ENCODE data around the gene NKAIN2.

Gene NKAIN2

DNA sequence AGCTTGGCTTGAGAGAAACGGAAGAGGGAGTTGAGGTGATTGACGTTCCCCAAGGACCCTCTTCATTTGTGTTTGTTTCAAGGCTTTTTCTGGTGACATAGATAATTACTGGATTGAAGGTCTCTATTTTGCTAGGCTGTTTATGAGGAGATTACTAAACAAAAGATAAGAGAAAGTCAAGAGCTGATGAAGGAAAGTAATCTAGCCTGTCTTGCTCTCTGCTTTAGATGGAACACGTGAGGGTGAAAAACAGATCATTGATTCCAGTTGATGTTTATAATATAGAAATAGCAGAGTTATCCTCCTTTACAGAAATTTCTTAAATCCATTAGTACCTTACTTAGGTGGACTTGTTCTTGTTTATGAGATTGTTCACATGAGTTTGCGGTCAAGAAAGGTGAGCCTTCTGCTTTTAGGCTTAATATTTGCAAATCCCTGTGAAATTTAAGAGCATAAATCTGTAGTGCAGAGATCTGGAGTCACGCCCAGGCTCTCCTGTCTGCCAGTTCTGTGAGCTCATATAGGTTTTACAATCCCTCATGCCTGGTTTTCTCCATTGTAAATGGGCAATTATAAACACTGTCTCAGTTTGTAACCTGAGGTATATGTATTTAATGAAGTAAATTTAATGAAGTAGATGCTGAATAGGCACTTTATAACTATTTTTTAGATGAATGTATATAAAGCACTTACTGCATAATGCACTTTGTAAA is 272.8 kb downstream of the NKAIN2 start:
- H3K27me3 ChIP-seq (ENCODE audit: control insufficient read depth in 3 of 3, insufficient read depth in 3 of 3, low read depth in 1 of 3, low read length in 3 of 3): no peaks in the 10 kb centered on the region
- H3K4me3 ChIP-seq (ENCODE audit: low read length in 2 of 2): no peak overlapping the region
- H3K79me1 ChIP-seq (ENCODE audit: low read depth, low read length): no peaks in the 10 kb centered on the region
- H2BK15ac ChIP-seq (ENCODE audit: low read length): no peak overlapping the region
- no peak overlapping the region for H3K4me2 ChIP-seq (ENCODE audit: insufficient read depth, low read length, poor library complexity, severe bottlenecking)
- H3K9ac ChIP-seq (ENCODE audit: low read depth, low read length, poor library complexity): no peak overlapping the region
- no peak overlapping the region for H3K23ac ChIP-seq (ENCODE audit: low read depth, low read length, poor library complexity)
- H2BK12ac ChIP-seq (ENCODE audit: low read length): no peak overlapping the region
- no peak overlapping the region for H3K4ac ChIP-seq (ENCODE audit: low read length)
- no peak overlapping the region for H2AFZ ChIP-seq (ENCODE audit: low read length)
- H3K27ac ChIP-seq (replicated peaks; ENCODE audit: low read length): no peak overlapping the region
- H3K4me1 ChIP-seq (ENCODE audit: control insufficient read depth in 2 of 2, insufficient read depth in 1 of 2, low read depth in 1 of 2, low read length in 2 of 2): peaks cover 0 to 9% of the 10 kb centered on the region in 2 donors
- H3K36me3 ChIP-seq (replicated peaks in 1 of 2; ENCODE audit: control insufficient read depth in 2 of 2, insufficient read depth in 2 of 2, low read length in 2 of 2): no peaks in the 10 kb centered on the region
- H3K9me3 ChIP-seq (replicated peaks in 1 of 2; ENCODE audit: control insufficient read depth in 2 of 2, insufficient read depth in 1 of 2, low read depth in 1 of 2, low read length in 2 of 2): peaks cover 0 to 4% of the 10 kb centered on the region in 2 donors
- H2BK120ac ChIP-seq (ENCODE audit: low read depth, low read length): no peak overlapping the region
- no peak for DNase-seq (ENCODE audit: low spot score)
- no peak overlapping the region for H2AK5ac ChIP-seq (ENCODE audit: low read depth, low read length)
- no peak overlapping the region for H3K14ac ChIP-seq (ENCODE audit: low read length)
- no peak overlapping the region for H2BK5ac ChIP-seq (ENCODE audit: low read length)
- WGBS, 2 donors (ENCODE audit: extremely low coverage in 2 of 2, insufficient read length in 2 of 2, insufficient replicate concordance in 1 of 2): no CpG with 5 or more reads among the region's 5 CpGs
- H4K91ac ChIP-seq (ENCODE audit: low read depth, low read length, poor library complexity): no peak overlapping the region
- no peak overlapping the region for H4K8ac ChIP-seq (ENCODE audit: low read depth, low read length)
- no peak overlapping the region for H3K18ac ChIP-seq (ENCODE audit: low read length)

DNA sequence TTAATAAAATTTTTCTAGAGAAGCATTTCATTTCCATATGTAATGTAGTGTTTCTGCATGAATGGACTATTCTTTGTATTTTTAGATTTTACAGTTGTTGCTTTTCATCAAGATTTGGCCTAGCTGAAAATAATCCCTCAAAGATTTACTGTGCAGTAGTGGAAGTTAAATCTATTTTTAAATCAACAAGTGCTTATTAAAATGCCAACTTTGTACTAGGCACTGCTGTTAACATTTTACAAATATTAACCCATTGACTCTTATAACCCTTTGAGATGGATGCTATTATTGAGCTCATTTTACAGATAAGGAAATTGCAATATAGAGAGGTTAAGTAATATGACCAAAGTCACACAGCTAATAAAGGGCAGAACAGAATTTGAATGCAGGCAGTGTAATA is 274.5 kb downstream of the NKAIN2 start:
- DNase-seq (ENCODE audit: low spot score): no peak

DNA sequence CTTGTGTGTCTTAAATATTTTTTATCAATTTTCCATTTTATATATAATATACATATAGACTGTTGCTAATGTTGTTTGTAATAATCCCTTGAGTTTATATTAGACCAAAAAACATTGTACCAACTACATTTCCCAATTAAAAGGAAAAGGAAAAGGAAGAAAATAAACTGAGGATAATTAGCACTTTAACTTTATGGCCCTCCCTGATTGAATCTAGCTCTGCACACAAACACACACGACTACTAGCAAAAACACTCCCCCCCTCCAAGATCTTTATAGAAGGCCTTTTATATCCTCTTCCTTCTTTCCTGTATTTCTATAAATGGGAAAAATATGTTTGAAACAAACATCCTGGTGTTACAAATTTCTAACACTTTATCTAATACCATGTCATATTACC is 276.8 kb downstream of the NKAIN2 start:
- Histone ChIP-seq H3K27me3 (ENCODE audit: control insufficient read depth in 3 of 3, insufficient read depth in 3 of 3, low read depth in 1 of 3, low read length in 3 of 3) (no peaks in the 10 kb centered on the region), H2BK120ac (ENCODE audit: low read depth, low read length) (no peak overlapping the region), H4K8ac (ENCODE audit: low read depth, low read length) (no peak overlapping the region), H3K9me3 (replicated peaks in 1 of 2; ENCODE audit: control insufficient read depth in 2 of 2, insufficient read depth in 1 of 2, low read depth in 1 of 2, low read length in 2 of 2) (no peaks in the 10 kb centered on the region), H3K18ac (ENCODE audit: low read length) (no peak overlapping the region), H2BK5ac (ENCODE audit: low read length) (no peak overlapping the region), H3K36me3 (replicated peaks in 1 of 2; ENCODE audit: control insufficient read depth in 2 of 2, insufficient read depth in 2 of 2, low read length in 2 of 2) (no peaks in the 10 kb centered on the region), H4K91ac (ENCODE audit: low read depth, low read length, poor library complexity) (no peak overlapping the region), H3K79me1 (ENCODE audit: low read depth, low read length) (no peaks in the 10 kb centered on the region), H3K4me1 (ENCODE audit: control insufficient read depth in 2 of 2, insufficient read depth in 1 of 2, low read depth in 1 of 2, low read length in 2 of 2) (peaks cover 0 to 3% of the 10 kb centered on the region in 2 donors), H2AFZ (ENCODE audit: low read length) (no peak overlapping the region), H2BK12ac (ENCODE audit: low read length) (no peak overlapping the region), H2AK5ac (ENCODE audit: low read depth, low read length) (no peak overlapping the region), H3K23ac (ENCODE audit: low read depth, low read length, poor library complexity) (no peak overlapping the region), H3K14ac (ENCODE audit: low read length) (no peak overlapping the region), H3K4me3 (ENCODE audit: low read length in 2 of 2) (no peak overlapping the region), H3K4me2 (ENCODE audit: insufficient read depth, low read length, poor library complexity, severe bottlenecking) (no peak overlapping the region), H2BK15ac (ENCODE audit: low read length) (no peak overlapping the region), H3K9ac (ENCODE audit: low read depth, low read length, poor library complexity) (no peak overlapping the region), H3K27ac (replicated peaks; ENCODE audit: low read length) (no peak overlapping the region), H3K4ac (ENCODE audit: low read length) (no peak overlapping the region)
- DNase-seq (ENCODE audit: low spot score): no peak
- no CpG with 5 or more reads among the region's 1 CpG for WGBS, 2 donors (ENCODE audit: extremely low coverage in 2 of 2, insufficient read length in 2 of 2, insufficient replicate concordance in 1 of 2)

More for the DNA sequence above, 274.5 kb downstream of the NKAIN2 start:
- H2BK12ac ChIP-seq (ENCODE audit: low read length): no peak overlapping the region
- no peak overlapping the region for H3K18ac ChIP-seq (ENCODE audit: low read length)
- H3K79me1 ChIP-seq (ENCODE audit: low read depth, low read length): no peaks in the 10 kb centered on the region
- H2BK120ac ChIP-seq (ENCODE audit: low read depth, low read length): no peak overlapping the region
- H3K9me3 ChIP-seq (replicated peaks in 1 of 2; ENCODE audit: control insufficient read depth in 2 of 2, insufficient read depth in 1 of 2, low read depth in 1 of 2, low read length in 2 of 2): no peaks in the 10 kb centered on the region
- H3K4me3 ChIP-seq (ENCODE audit: low read length in 2 of 2): no peak overlapping the region
- H3K4ac ChIP-seq (ENCODE audit: low read length): no peak overlapping the region
- no peak overlapping the region for H4K8ac ChIP-seq (ENCODE audit: low read depth, low read length)
- H2BK5ac ChIP-seq (ENCODE audit: low read length): no peak overlapping the region
- H3K14ac ChIP-seq (ENCODE audit: low read length): no peak overlapping the region
- H2AFZ ChIP-seq (ENCODE audit: low read length): no peak overlapping the region
- H3K4me1 ChIP-seq (ENCODE audit: control insufficient read depth in 2 of 2, insufficient read depth in 1 of 2, low read depth in 1 of 2, low read length in 2 of 2): peaks cover 0 to 9% of the 10 kb centered on the region in 2 donors
- no peak overlapping the region for H3K9ac ChIP-seq (ENCODE audit: low read depth, low read length, poor library complexity)
- H2BK15ac ChIP-seq (ENCODE audit: low read length): no peak overlapping the region
- no peaks in the 10 kb centered on the region for H3K36me3 ChIP-seq (replicated peaks in 1 of 2; ENCODE audit: control insufficient read depth in 2 of 2, insufficient read depth in 2 of 2, low read length in 2 of 2)
- H3K27me3 ChIP-seq (ENCODE audit: control insufficient read depth in 3 of 3, insufficient read depth in 3 of 3, low read depth in 1 of 3, low read length in 3 of 3): no peaks in the 10 kb centered on the region
- no peak overlapping the region for H3K4me2 ChIP-seq (ENCODE audit: insufficient read depth, low read length, poor library complexity, severe bottlenecking)
- no peak overlapping the region for H2AK5ac ChIP-seq (ENCODE audit: low read depth, low read length)
- H3K23ac ChIP-seq (ENCODE audit: low read depth, low read length, poor library complexity): no peak overlapping the region
- no peak overlapping the region for H4K91ac ChIP-seq (ENCODE audit: low read depth, low read length, poor library complexity)
- no peak overlapping the region for H3K27ac ChIP-seq (replicated peaks; ENCODE audit: low read length)

DNA sequence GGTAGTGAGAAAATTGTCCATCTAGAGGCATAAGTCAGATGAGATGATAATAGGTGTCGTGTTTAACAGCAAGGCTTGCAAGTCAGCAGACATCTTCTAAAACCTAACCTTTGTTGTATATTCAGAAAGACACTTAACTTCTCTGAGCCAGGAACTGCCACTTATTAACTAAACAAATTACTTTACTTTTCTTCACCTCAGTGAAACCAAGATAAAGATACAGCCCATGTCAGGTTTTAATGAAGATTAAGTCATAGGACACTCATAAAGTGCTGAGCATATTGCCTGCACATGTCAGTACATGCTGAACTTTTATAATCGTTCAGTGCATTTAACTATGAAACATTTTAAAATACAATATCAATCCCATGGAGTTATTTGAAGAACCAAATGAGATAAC is 286.8 kb downstream of the NKAIN2 start:
- Histone ChIP-seq H2AFZ (ENCODE audit: low read length) (no peak overlapping the region), H2BK120ac (ENCODE audit: low read depth, low read length) (no peak overlapping the region), H2BK15ac (ENCODE audit: low read length) (no peak overlapping the region), H3K9ac (ENCODE audit: low read depth, low read length, poor library complexity) (no peak overlapping the region), H3K27me3 (ENCODE audit: control insufficient read depth in 3 of 3, insufficient read depth in 3 of 3, low read depth in 1 of 3, low read length in 3 of 3) (no peaks in the 10 kb centered on the region), H3K23ac (ENCODE audit: low read depth, low read length, poor library complexity) (no peak overlapping the region), H3K18ac (ENCODE audit: low read length) (no peak overlapping the region), H2AK5ac (ENCODE audit: low read depth, low read length) (no peak overlapping the region), H3K79me1 (ENCODE audit: low read depth, low read length) (no peaks in the 10 kb centered on the region), H3K14ac (ENCODE audit: low read length) (no peak overlapping the region), H4K8ac (ENCODE audit: low read depth, low read length) (no peak overlapping the region), H3K4ac (ENCODE audit: low read length) (no peak overlapping the region), H3K4me2 (ENCODE audit: insufficient read depth, low read length, poor library complexity, severe bottlenecking) (no peak overlapping the region), H2BK12ac (ENCODE audit: low read length) (no peak overlapping the region), H2BK5ac (ENCODE audit: low read length) (no peak overlapping the region), H3K36me3 (replicated peaks in 1 of 2; ENCODE audit: control insufficient read depth in 2 of 2, insufficient read depth in 2 of 2, low read length in 2 of 2) (no peaks in the 10 kb centered on the region), H4K91ac (ENCODE audit: low read depth, low read length, poor library complexity) (no peak overlapping the region), H3K9me3 (replicated peaks in 1 of 2; ENCODE audit: control insufficient read depth in 2 of 2, insufficient read depth in 1 of 2, low read depth in 1 of 2, low read length in 2 of 2) (no peaks in the 10 kb centered on the region), H3K27ac (replicated peaks; ENCODE audit: low read length) (no peak overlapping the region), H3K4me1 (ENCODE audit: control insufficient read depth in 2 of 2, insufficient read depth in 1 of 2, low read depth in 1 of 2, low read length in 2 of 2) (no peaks in the 10 kb centered on the region), H3K4me3 (ENCODE audit: low read length in 2 of 2) (no peak overlapping the region)
- no CpG with 5 or more reads among the region's 2 CpGs for WGBS, 2 donors (ENCODE audit: extremely low coverage in 2 of 2, insufficient read length in 2 of 2, insufficient replicate concordance in 1 of 2)
- DNase-seq (ENCODE audit: low spot score): no peak
